Activated naive CD4-positive, alpha-beta T cell treated with anti-CD3 and anti-CD28 coated beads, Interleukin-2, amount 50 U/mL, for 24 hours (primary cell): ENCODE data around the gene C11orf86.

Experiments
- H3K27ac Mint-ChIP-seq: one replicate; pipeline ENCODE4 v1.8.0; 2021; ENCODE audit warnings: mild to moderate bottlenecking, mixed read lengths
- H3K27me3 Mint-ChIP-seq: one replicate; pipeline ENCODE4 v1.8.0; 2021; ENCODE audit warnings: mixed read lengths
- H3K36me3 Mint-ChIP-seq: one replicate; pipeline ENCODE4 v1.8.0; 2021; ENCODE audit warnings: mixed read lengths
- H3K4me1 Mint-ChIP-seq: one replicate; pipeline ENCODE4 v1.8.0; 2021; ENCODE audit warnings: mixed read lengths
- H3K4me3 Mint-ChIP-seq: one replicate; pipeline ENCODE4 v1.8.0; 2021; ENCODE audit warnings: mild to moderate bottlenecking, mixed read lengths
- H3K9me3 Mint-ChIP-seq: one replicate; pipeline ENCODE4 v1.8.0; 2021; ENCODE audit warnings: mixed read lengths

The C11orf86 gene

DNA sequence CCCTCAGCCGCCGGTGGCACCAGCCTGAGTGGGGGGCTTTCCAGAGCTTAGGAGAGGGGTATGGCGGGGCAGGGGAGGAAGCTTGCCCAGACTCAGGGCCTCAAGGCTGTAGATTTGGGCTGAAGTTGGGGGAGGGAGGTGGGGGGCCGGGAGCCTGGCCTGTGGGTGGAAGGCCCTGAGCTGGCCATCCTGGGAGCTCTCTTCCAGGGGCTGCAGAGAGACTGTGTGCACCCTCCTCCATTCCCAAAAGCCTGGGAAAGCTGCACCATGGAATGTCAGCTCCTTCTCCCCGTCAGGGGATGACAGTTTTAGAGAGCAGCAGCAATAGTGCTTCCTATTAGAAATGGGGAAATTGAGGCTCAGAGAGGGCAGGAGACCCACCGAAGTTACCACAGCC lies 48.9 kb downstream of the C11orf86 start:
- H3K9me3 Mint-ChIP-seq, result no peaks in the 10 kb centered on the region
- H3K27ac Mint-ChIP-seq, result no peak overlapping the region
- H3K4me3 Mint-ChIP-seq, result peak overlapping the region; percentile 81
- peaks cover 12% of the 10 kb centered on the region for H3K27me3 Mint-ChIP-seq
- no peaks in the 10 kb centered on the region for H3K36me3 Mint-ChIP-seq
- peaks cover 29% of the 10 kb centered on the region for H3K4me1 Mint-ChIP-seq

DNA sequence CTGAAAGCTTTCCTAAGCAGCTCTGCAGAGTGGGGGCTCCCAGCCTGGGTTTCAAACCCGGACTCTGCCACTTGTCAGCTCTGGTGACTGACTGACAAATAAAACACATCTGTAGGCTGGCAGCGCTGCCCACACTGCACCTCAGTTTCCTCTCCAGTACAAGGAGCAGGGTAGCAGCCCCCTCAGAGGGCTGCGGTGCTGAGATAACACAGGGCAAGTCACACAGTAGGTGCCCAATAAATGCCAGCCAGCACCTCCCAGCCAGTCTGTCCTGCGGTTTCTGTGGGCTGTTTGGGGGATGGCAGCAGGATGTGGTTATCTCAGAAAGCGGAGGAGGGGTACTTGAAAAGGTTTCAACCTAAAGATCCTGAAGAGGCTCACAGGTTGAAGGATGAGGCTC lies 49.3 kb downstream of the C11orf86 start:
- no peak overlapping the region for H3K27ac Mint-ChIP-seq
- peaks cover 29% of the 10 kb centered on the region for H3K4me1 Mint-ChIP-seq
- no peaks in the 10 kb centered on the region for H3K36me3 Mint-ChIP-seq
- H3K4me3 Mint-ChIP-seq, result peak overlapping the region; percentile 51
- H3K27me3 Mint-ChIP-seq, result peaks cover 12% of the 10 kb centered on the region
- no peaks in the 10 kb centered on the region for H3K9me3 Mint-ChIP-seq

DNA sequence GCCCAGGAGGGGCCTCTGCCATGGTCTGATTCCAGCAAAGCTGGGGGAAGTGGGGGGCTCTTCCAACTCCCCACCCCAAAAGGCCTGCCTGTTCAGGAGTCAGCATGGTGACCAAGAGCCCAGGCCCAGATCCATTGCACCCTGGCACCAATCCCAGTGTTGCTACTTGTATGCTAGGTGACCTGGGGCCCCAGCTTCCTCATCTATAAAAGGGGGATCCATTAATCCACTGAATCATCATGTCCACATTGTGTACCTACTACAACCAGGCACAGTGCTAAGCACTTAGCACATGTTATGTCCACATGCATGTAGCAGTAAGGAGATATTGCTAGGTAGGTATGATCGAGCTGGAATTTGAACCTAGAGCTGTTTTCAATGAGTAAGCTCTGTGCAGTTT lies 49.9 kb downstream of the C11orf86 start:
- Mint-ChIP-seq H3K4me1 (peaks cover 29% of the 10 kb centered on the region), H3K4me3 (no peak overlapping the region), H3K27me3 (peaks cover 12% of the 10 kb centered on the region), H3K36me3 (no peaks in the 10 kb centered on the region), H3K27ac (no peak overlapping the region), H3K9me3 (no peaks in the 10 kb centered on the region)

DNA sequence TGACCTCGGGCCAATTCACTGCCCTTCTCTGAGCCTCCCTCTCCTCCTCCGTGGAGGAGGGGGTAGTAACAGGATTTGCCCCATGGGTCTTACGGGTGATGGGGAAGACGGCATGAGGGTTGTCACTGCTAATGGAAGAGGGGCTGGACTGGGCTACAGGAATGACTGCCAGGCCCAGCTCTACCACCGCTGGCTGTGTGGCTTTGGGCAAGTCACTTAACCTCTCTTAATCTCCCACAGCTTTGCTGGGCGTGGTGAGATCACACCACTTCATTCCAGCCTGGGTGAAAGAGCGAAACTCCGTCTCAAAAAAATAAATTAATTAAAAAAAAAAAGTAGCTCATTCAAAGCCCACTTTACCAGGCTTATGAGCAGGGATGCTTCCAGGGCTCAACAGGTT lies 50.6 kb downstream of the C11orf86 start:
- Mint-ChIP-seq H3K27me3 (peaks cover 12% of the 10 kb centered on the region), H3K36me3 (no peaks in the 10 kb centered on the region), H3K27ac (no peak overlapping the region), H3K4me3 (no peak overlapping the region), H3K9me3 (no peaks in the 10 kb centered on the region), H3K4me1 (peaks cover 29% of the 10 kb centered on the region)
